Spleen (tissue), 11 donors: ENCODE data around the gene ZNF516. TPM values are rescaled to one million over a fixed set of nuclear protein-coding genes. Genes with fewer than 3 reads are reported as not detected.

ENCODE experiments used
- DNase-seq: peaks from one replicate; pipeline ENCODE4 v3.0.0-alpha.2; 2020
- H3K27ac ChIP-seq, 8 donors: fragments of 200-600 bp; sonication (generic) in 7 of 8; 1 replicate in 4 of 8; 2 replicates in 4 of 8; pipeline versions ENCODE4 v1.5.0 to v1.8.0; 2016 to 2021; ENCODE audit warnings: inconsistent platforms in 4 of 8, mild to moderate bottlenecking in 4 of 8, moderate library complexity in 1 of 8
- H3K27me3 ChIP-seq, 7 donors: fragments of 200-600 bp; sonication (generic) in 6 of 7; replicated peaks in 1 of 7; 1 replicate in 4 of 7; 2 replicates in 3 of 7; pipeline versions ENCODE4 v1.5.0 to v1.8.0; 2016 to 2021; ENCODE audit warnings: inconsistent platforms in 3 of 7, mild to moderate bottlenecking in 1 of 7
- H3K36me3 ChIP-seq, 6 donors: fragments of 200-600 bp; sonication (generic) in 5 of 6; 1 replicate in 4 of 6; 2 replicates in 2 of 6; pipeline versions ENCODE4 v1.5.0 to v1.8.0; 2016 to 2021; ENCODE audit warnings: inconsistent platforms in 2 of 6
- H3K4me1 ChIP-seq, 6 donors: fragments of 200-600 bp; sonication (generic) in 5 of 6; 1 replicate in 3 of 6; 2 replicates in 3 of 6; pipeline versions ENCODE4 v1.5.0 to v1.8.0; 2016 to 2021; ENCODE audit warnings: inconsistent platforms in 3 of 6
- H3K4me3 ChIP-seq, 8 donors: fragments of 200-600 bp; sonication (generic) in 7 of 8; 1 replicate in 4 of 8; 2 replicates in 4 of 8; pipeline versions ENCODE4 v1.5.0 to v1.8.0; 2016 to 2021; ENCODE audit warnings: inconsistent platforms in 4 of 8, mild to moderate bottlenecking in 4 of 8, moderate library complexity in 2 of 8
- H3K9me3 ChIP-seq, 8 donors: fragments of 200-600 bp; sonication (generic) in 7 of 8; 1 replicate in 4 of 8; 2 replicates in 4 of 8; pipeline versions ENCODE4 v1.5.0 to v1.8.0; 2016 to 2021; ENCODE audit warnings: inconsistent platforms in 4 of 8
- CTCF ChIP-seq, 11 experiments: fragments of 200-600 bp in 7 of 11; fragments of 450-650 bp in 4 of 11; sonication (generic) in 4 of 11; IDR thresholded peaks in 8 of 11; conservative IDR thresholded peaks in 3 of 11; 1 replicate in 7 of 11; 2 replicates in 4 of 11; pipeline versions ENCODE4 v1.4.0 to v1.8.0; 2016 to 2021; ENCODE audit warnings: antibody characterized with exemption in 11 of 11, inconsistent platforms in 4 of 11, mild to moderate bottlenecking in 1 of 11
- POLR2A ChIP-seq, 3 donors: fragments of 450-650 bp; IDR thresholded peaks; one replicate each; pipeline ENCODE4 v1.5.1; 2017; ENCODE audit warnings: antibody characterized with exemption in 3 of 3, mild to moderate bottlenecking in 1 of 3
- POLR2AphosphoS5 ChIP-seq, 3 donors: sonication (generic); formaldehyde crosslinking; IDR thresholded peaks; one replicate each; pipeline ENCODE4 v1.5.1; 2017; ENCODE audit warnings: antibody characterized with exemption in 3 of 3
- WGBS, 5 donors: extraction: QIAGEN DNeasy Blood & Tissue Kit in 3 of 5; methylation state at CpG; one replicate each; pipeline versions ENCODE4 v1.1.5 to v1.1.7; 2013 to 2018; 5-methylcytosine and 5-hydroxymethylcytosine counted together
- intact Hi-C: fragments of 100-400 bp; cut with DNase I; formaldehyde crosslinking; loops from one replicate; pipeline ENCODE4 v1.15.0; 2023; ENCODE audit warnings: low total_unique reads
- polyA plus RNA-seq, 3 donors: library from polyadenylated mRNA; stranded (reverse); fragments of 200-250 nt; gene quantifications; one replicate each; pipeline ENCODE4 v1.2.1, GENCODE V29; 2013
- total RNA-seq, 7 donors: library from RNA; depleted of rRNA in 3 of 7; stranded (reverse); fragments of >200 nt in 3 of 7; fragmentation: NEBNext Ultra II Directional in 4 of 7; extraction: Animal tissue kit (Norgen Biotek cat#: 25700) in 4 of 7; gene quantifications; one replicate each; pipeline versions ENCODE4 v1.1.0 to v1.2.1, GENCODE V29; 2016 to 2021
- donor health status: healthy with polysubstance abuse.
- donor health status: DM: no; HTN: no; CAD: no; lungs with moderate emphysema.
- donor health status: DM: no; HTN: no; CAD: no.
- donor health status: Bipolar disorder and iron deficiency.
- donor health status: healthy.
- donor health status: DM: no; HTN: no; CAD: no.
- donor health status: DM: yes; HTN: yes; CAD: no.

Gene ZNF516
- total and polyA plus RNA-seq, 10 donors = 4.5 to 58.4 (median 40.0) TPM

- WGBS, 5 donors = 15 to 31% (median 18%) methylated on average over 16 to 19 of the region's 19 CpGs
- H3K27me3 ChIP-seq = no peaks in the 10 kb centered on the region
- peaks cover 14 to 76% (median 40%) of the 10 kb centered on the region in 6 donors for H3K4me1 ChIP-seq
- DNase-seq = no peak
- peak overlapping the region; percentile 13 to 93 (median 78) for H3K27ac ChIP-seq
- peak overlapping the region in 5 of 8 donors; percentile 14 to 61 (median 14) for H3K4me3 ChIP-seq
- TF ChIP-seq POLR2A (IDR thresholded peaks at IDR 0.05) (no peak), CTCF (IDR thresholded peaks at IDR 0.05 in 8 of 11, conservative IDR thresholded peaks at IDR 0.05 in 3 of 11) (no peak), POLR2AphosphoS5 (IDR thresholded peaks at IDR 0.05) (peak in 1 of 3 donors; percentile 51)
- intact Hi-C loops = no loop called here
- peaks cover 0 to 10% (median 0%) of the 10 kb centered on the region in 6 donors for H3K36me3 ChIP-seq
- no peaks in the 10 kb centered on the region for H3K9me3 ChIP-seq
Measured at GRCh38 chr18:76467371-76468190, 27.5 kb downstream of the ZNF516 start.

- DNase-seq = peak; percentile 83
- intact Hi-C loops = no loop called here
- WGBS, 5 donors = 76 to 87% (median 84%) methylated on average over 19 to 20 of the region's 20 CpGs
- Histone ChIP-seq H3K27me3 (no peaks in the 10 kb centered on the region), H3K9me3 (no peaks in the 10 kb centered on the region), H3K36me3 (peaks cover 0 to 21% (median 0%) of the 10 kb centered on the region in 6 donors), H3K27ac (peak overlapping the region in 7 of 8 donors; percentile 61 to 93 (median 80)), H3K4me1 (peaks cover 14 to 70% (median 31%) of the 10 kb centered on the region in 6 donors), H3K4me3 (peak overlapping the region in 1 of 8 donors; percentile 61)
- TF ChIP-seq POLR2A (IDR thresholded peaks at IDR 0.05) (no peak), CTCF (IDR thresholded peaks at IDR 0.05 in 8 of 11, conservative IDR thresholded peaks at IDR 0.05 in 3 of 11) (no peak), POLR2AphosphoS5 (IDR thresholded peaks at IDR 0.05) (peak in 1 of 3 donors; percentile 28)
Measured at GRCh38 chr18:76466410-76466991, 28.5 kb downstream of the ZNF516 start.

- intact Hi-C loops = no loop called here
- WGBS, 5 donors = 87 to 92% (median 88%) methylated on average over 21 to 23 of the region's 23 CpGs
Measured at GRCh38 chr18:76465630-76466409, 29.2 kb downstream of the ZNF516 start.

More at GRCh38 chr18:76465630-76466409, 29.2 kb downstream of the ZNF516 start:
- no peaks in the 10 kb centered on the region for H3K9me3 ChIP-seq
- H3K27ac ChIP-seq = peak overlapping the region in 5 of 8 donors; percentile 70 to 93 (median 87)
- H3K4me3 ChIP-seq = peak overlapping the region in 1 of 8 donors; percentile 61
- peaks cover 0 to 27% (median 0%) of the 10 kb centered on the region in 6 donors for H3K36me3 ChIP-seq
- DNase-seq = no peak
- H3K4me1 ChIP-seq = peaks cover 14 to 70% (median 28%) of the 10 kb centered on the region in 6 donors
- H3K27me3 ChIP-seq = no peaks in the 10 kb centered on the region
- no peak for TF ChIP-seq POLR2A (IDR thresholded peaks at IDR 0.05)
- no peak for TF ChIP-seq CTCF (IDR thresholded peaks at IDR 0.05 in 8 of 11, conservative IDR thresholded peaks at IDR 0.05 in 3 of 11)
- TF ChIP-seq POLR2AphosphoS5 (IDR thresholded peaks at IDR 0.05) = no peak
